Stimulated activated CD8-positive, alpha-beta memory T cell treated with anti-CD3 and anti-CD28 coated beads, Interleukin-12 subunit alpha, Interleukin-12 subunit beta, amount 100 ng/mL, for 4 hours (primary cell): ENCODE data around the gene DENND1C.
A peak's percentile ranks its signal among the peaks of the same experiment; 100 is the strongest.

Experiments
- DNase-seq: peaks from one replicate; pipeline ENCODE4 v3.0.0-alpha.2; 2020; ENCODE audit warnings: low read depth

DENND1C gene

GRCh38 chr19:6479836-6480398 lies 1.7 kb downstream of the DENND1C start:
- DNase-seq = no peak

- DNase-seq = no peak
Measured at GRCh38 chr19:6478815-6479214, 2.8 kb downstream of the DENND1C start.

- no peak for DNase-seq
Measured at GRCh38 chr19:6476896-6477431, 4.6 kb downstream of the DENND1C start.

GRCh38 chr19:6476155-6476895 lies 5.3 kb downstream of the DENND1C start:
- no peak for DNase-seq

- DNase-seq = no peak
Measured at GRCh38 chr19:6475321-6476108, 6.1 kb downstream of the DENND1C start.

GRCh38 chr19:6473647-6474046 lies 7.9 kb downstream of the DENND1C start:
- DNase-seq = no peak

GRCh38 chr19:6472713-6473112 lies 8.9 kb downstream of the DENND1C start:
- DNase-seq = no peak

GRCh38 chr19:6471076-6471475 lies 10.5 kb downstream of the DENND1C start:
- DNase-seq = no peak

GRCh38 chr19:6470173-6470572 lies 11.4 kb downstream of the DENND1C start:
- no peak for DNase-seq

- DNase-seq = no peak
Measured at GRCh38 chr19:6467384-6467783, 14.2 kb downstream of the DENND1C start.

GRCh38 chr19:6466526-6467248 lies 14.9 kb downstream of the DENND1C start:
- no peak for DNase-seq

- DNase-seq = no peak
Measured at GRCh38 chr19:6465663-6466062, 15.9 kb downstream of the DENND1C start.

- no peak for DNase-seq
Measured at GRCh38 chr19:6465006-6465405, 16.6 kb downstream of the DENND1C start.

- no peak for DNase-seq
Measured at GRCh38 chr19:6464070-6464873, 17.3 kb downstream of the DENND1C start, which contains the start of gene CRB3. TSS of gene CRB3 (plus strand) at chr19:6464271. CDS start at chr19:6464702, 431 bp downstream.

GRCh38 chr19:6460099-6460884 lies 21.3 kb downstream of the DENND1C start:
- DNase-seq = peak; percentile 91

GRCh38 chr19:6459262-6460098 lies 22.1 kb downstream of the DENND1C start, which contains the start of gene SLC25A23:
TSS of gene SLC25A23 (minus strand) at chr19:6459792. CDS start at chr19:6459628, 164 bp downstream.
- peak; percentile 34 for DNase-seq

- DNase-seq = no peak
Measured at GRCh38 chr19:6458695-6459261, 22.8 kb downstream of the DENND1C start.

GRCh38 chr19:6457958-6458694 lies 23.5 kb downstream of the DENND1C start:
- no peak for DNase-seq
